Stomach (tissue), 9 donors: ENCODE data around the gene MRPL48. TPM values are rescaled to one million over a fixed set of nuclear protein-coding genes. Genes with fewer than 3 reads are reported as not detected.

Source experiments
- DNase-seq, 2 donors: peaks; one replicate each; pipeline versions ENCODE4 v3.0.0 to v3.0.0-alpha.2; 2013 to 2019
- H3K27ac ChIP-seq, 5 donors: fragments of 200-600 bp in 4 of 5; sonication (generic) in 4 of 5; one replicate each; pipeline ENCODE4 v1.5.1; 2013 to 2019; ENCODE audit warnings: mild to moderate bottlenecking in 1 of 5, moderate library complexity in 1 of 5
- H3K27me3 ChIP-seq, 3 donors: fragments of 200-600 bp; sonication (generic); one replicate each; pipeline ENCODE4 v1.5.1; 2017 to 2019; ENCODE audit warnings: mixed run types in 1 of 3
- H3K36me3 ChIP-seq, 4 donors: fragments of 200-600 bp; sonication (generic); 1 replicate in 3 of 4; 2 replicates in 1 of 4; pipeline ENCODE4 v1.5.1; 2016 to 2019
- H3K4me1 ChIP-seq, 4 donors: fragments of 200-600 bp; sonication (generic); one replicate each; pipeline ENCODE4 v1.5.1; 2016 to 2019
- H3K4me3 ChIP-seq, 4 donors: fragments of 200-600 bp; sonication (generic) in 3 of 4; one replicate each; pipeline ENCODE4 v1.5.1; 2016 to 2019; ENCODE audit warnings: mild to moderate bottlenecking in 1 of 4
- H3K9me3 ChIP-seq, 4 donors: fragments of 200-600 bp; sonication (generic); one replicate each; pipeline ENCODE4 v1.5.1; 2016 to 2019
- CTCF ChIP-seq, 7 experiments: fragments of 450-650 bp in 4 of 7; fragments of 200-600 bp in 3 of 7; sonication (generic) in 3 of 7; IDR thresholded peaks; one replicate each; pipeline ENCODE4 v1.5.1; 2016 to 2019; ENCODE audit warnings: antibody characterized with exemption in 7 of 7, control low read depth in 2 of 7, mild to moderate bottlenecking in 1 of 7
- EP300 ChIP-seq: sonication (generic); formaldehyde crosslinking; IDR thresholded peaks from one replicate; pipeline ENCODE4 v1.6.1; 2017; ENCODE audit warnings: antibody characterized with exemption
- POLR2A ChIP-seq, 4 donors: fragments of 450-650 bp; IDR thresholded peaks; one replicate each; pipeline ENCODE4 v1.6.1; 2016; ENCODE audit warnings: antibody characterized with exemption in 4 of 4, control low read depth in 2 of 4, mild to moderate bottlenecking in 1 of 4, moderate library complexity in 1 of 4
- POLR2AphosphoS5 ChIP-seq, 3 donors: sonication (generic); formaldehyde crosslinking; IDR thresholded peaks; one replicate each; pipeline ENCODE4 v1.6.1; 2016; ENCODE audit warnings: antibody characterized with exemption in 3 of 3
- WGBS, 5 donors: extraction: QIAGEN DNeasy Blood & Tissue Kit in 3 of 5; methylation state at CpG; one replicate each; pipeline versions ENCODE4 v1.1.5 to v1.1.7; 2013 to 2018; 5-methylcytosine and 5-hydroxymethylcytosine counted together
- intact Hi-C: fragments of 100-400 bp; cut with DNase I; formaldehyde crosslinking; loops from one replicate; pipeline ENCODE4 v1.15.1; 2023; ENCODE audit warnings: low total_unique reads
- polyA plus RNA-seq, 3 donors: library from polyadenylated mRNA; stranded (reverse); fragments of 200-250 nt; gene quantifications; one replicate each; pipeline ENCODE4 v1.2.3, GENCODE V29; 2013
- total RNA-seq, 5 donors: library from RNA; depleted of rRNA; stranded (reverse); fragments of >200 nt; gene quantifications; one replicate each; pipeline versions ENCODE4 v1.1.0 to v1.2.3, GENCODE V29; 2014 to 2016
- donor health status: healthy with polysubstance abuse.
- donor health status: Bipolar disorder and iron deficiency.
- donor health status: healthy.

The MRPL48 gene
- total and polyA plus RNA-seq, 8 donors: 1.2 to 118 (median 31.0) TPM

- Histone ChIP-seq H3K4me3 (peak overlapping the region; percentile 42 to 52 (median 46)), H3K36me3 (no peaks in the 10 kb centered on the region), H3K27ac (peak overlapping the region; percentile 92 to 98 (median 95)), H3K4me1 (peaks cover 4 to 12% (median 8%) of the 10 kb centered on the region in 4 donors), H3K9me3 (no peaks in the 10 kb centered on the region), H3K27me3 (no peaks in the 10 kb centered on the region)
- intact Hi-C loops: no loop called here
- DNase-seq: peak; percentile 98 to 99
- TF ChIP-seq EP300: no peak
- peak; percentile 90 to 96 (median 96) for TF ChIP-seq POLR2AphosphoS5 (IDR thresholded peaks at IDR 0.05)
- TF ChIP-seq POLR2A (IDR thresholded peaks at IDR 0.05): no peak
- 0 to 1% (median 1%) methylated on average over 16 to 30 of the region's 30 CpGs for WGBS, 5 donors
Observed at GRCh38 chr11:73779084-73779902, 8.4 kb upstream of the MRPL48 start.

GRCh38 chr11:73781303-73781702 is 6.4 kb upstream of the MRPL48 start:
- Histone ChIP-seq H3K4me3 (no peak overlapping the region), H3K27ac (no peak overlapping the region), H3K36me3 (no peaks in the 10 kb centered on the region), H3K4me1 (peaks cover 4 to 12% (median 8%) of the 10 kb centered on the region in 4 donors), H3K9me3 (no peaks in the 10 kb centered on the region), H3K27me3 (no peaks in the 10 kb centered on the region)
- no peak for DNase-seq
- intact Hi-C loops: no loop called here
- 85 to 95% (median 93%) methylated on average over 6 of the region's 6 CpGs for WGBS, 5 donors
- TF ChIP-seq CTCF (IDR thresholded peaks at IDR 0.05) (no peak), POLR2AphosphoS5 (IDR thresholded peaks at IDR 0.05) (no peak), POLR2A (IDR thresholded peaks at IDR 0.05) (no peak), EP300 (no peak)

GRCh38 chr11:73783483-73784020 is 4.1 kb upstream of the MRPL48 start:
- Histone ChIP-seq H3K9me3 (no peaks in the 10 kb centered on the region), H3K27me3 (no peaks in the 10 kb centered on the region), H3K4me1 (peaks cover 7 to 22% (median 16%) of the 10 kb centered on the region in 4 donors), H3K27ac (no peak overlapping the region), H3K4me3 (no peak overlapping the region), H3K36me3 (no peaks in the 10 kb centered on the region)
- no peak for TF ChIP-seq POLR2AphosphoS5 (IDR thresholded peaks at IDR 0.05)
- TF ChIP-seq CTCF (IDR thresholded peaks at IDR 0.05): no peak
- TF ChIP-seq EP300: no peak
- no peak for TF ChIP-seq POLR2A (IDR thresholded peaks at IDR 0.05)
- 86 to 92% (median 90%) methylated on average over 5 of the region's 5 CpGs for WGBS, 5 donors
- intact Hi-C loops: no loop called here
- DNase-seq: no peak

- DNase-seq: no peak
- WGBS, 5 donors: 85 to 87% (median 85%) methylated on average over 6 of the region's 6 CpGs
- Histone ChIP-seq H3K9me3 (no peaks in the 10 kb centered on the region), H3K27me3 (no peaks in the 10 kb centered on the region), H3K27ac (no peak overlapping the region), H3K4me1 (peaks cover 10 to 24% (median 20%) of the 10 kb centered on the region in 4 donors), H3K4me3 (no peak overlapping the region), H3K36me3 (no peaks in the 10 kb centered on the region)
- no peak for TF ChIP-seq POLR2AphosphoS5 (IDR thresholded peaks at IDR 0.05)
- no peak for TF ChIP-seq CTCF (IDR thresholded peaks at IDR 0.05)
- no peak for TF ChIP-seq POLR2A (IDR thresholded peaks at IDR 0.05)
- no peak for TF ChIP-seq EP300
- intact Hi-C loops: no loop called here
Observed at GRCh38 chr11:73784080-73784634, 3.5 kb upstream of the MRPL48 start.
